ENCODE measurements around the gene MORC2.

DNA sequence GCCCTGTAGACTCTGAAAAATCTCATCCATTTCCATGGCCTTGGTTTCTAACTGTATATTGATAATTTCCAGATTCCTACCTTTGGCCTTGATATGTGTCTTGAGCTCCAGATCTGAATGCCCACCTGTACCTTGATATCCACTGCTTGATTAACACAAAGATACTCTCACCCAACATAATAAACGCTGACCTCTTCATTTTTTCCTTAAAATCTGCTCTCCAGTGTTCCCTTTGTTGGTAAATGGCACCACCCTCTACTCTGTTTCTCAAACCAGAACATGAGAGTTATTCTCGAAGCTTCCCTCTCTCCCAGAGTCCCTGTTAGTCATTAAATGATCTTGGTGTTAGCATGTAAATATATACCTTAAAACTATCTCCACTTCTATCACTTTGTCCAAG is 13.9 kb upstream of the MORC2 start:
- TF ChIP-seq, protein P1, sequence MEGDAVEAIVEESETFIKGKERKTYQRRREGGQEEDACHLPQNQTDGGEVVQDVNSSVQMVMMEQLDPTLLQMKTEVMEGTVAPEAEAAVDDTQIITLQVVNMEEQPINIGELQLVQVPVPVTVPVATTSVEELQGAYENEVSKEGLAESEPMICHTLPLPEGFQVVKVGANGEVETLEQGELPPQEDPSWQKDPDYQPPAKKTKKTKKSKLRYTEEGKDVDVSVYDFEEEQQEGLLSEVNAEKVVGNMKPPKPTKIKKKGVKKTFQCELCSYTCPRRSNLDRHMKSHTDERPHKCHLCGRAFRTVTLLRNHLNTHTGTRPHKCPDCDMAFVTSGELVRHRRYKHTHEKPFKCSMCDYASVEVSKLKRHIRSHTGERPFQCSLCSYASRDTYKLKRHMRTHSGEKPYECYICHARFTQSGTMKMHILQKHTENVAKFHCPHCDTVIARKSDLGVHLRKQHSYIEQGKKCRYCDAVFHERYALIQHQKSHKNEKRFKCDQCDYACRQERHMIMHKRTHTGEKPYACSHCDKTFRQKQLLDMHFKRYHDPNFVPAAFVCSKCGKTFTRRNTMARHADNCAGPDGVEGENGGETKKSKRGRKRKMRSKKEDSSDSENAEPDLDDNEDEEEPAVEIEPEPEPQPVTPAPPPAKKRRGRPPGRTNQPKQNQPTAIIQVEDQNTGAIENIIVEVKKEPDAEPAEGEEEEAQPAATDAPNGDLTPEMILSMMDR (conservative IDR thresholded peaks at IDR 0.05; ENCODE audit: low read length): no peak
- TF ChIP-seq EZH2phosphoT487 (IDR thresholded peaks at IDR 0.05; ENCODE audit: borderline replicate concordance, low read depth, low read length): no peak
